GM20431 (cell line): ENCODE data around the gene SOX6.

Experiments used
- in situ Hi-C: fragments of 300-500 bp; cut with MseI, MboI; formaldehyde crosslinking; loops from one replicate; pipeline ENCODE4 v1.15.0; 2020; ENCODE audit warnings: low sequenced_read_pairs; ENCODE audit not compliant: unreplicated experiment

The SOX6 gene

GRCh38 chr11:16287630-16288280 is 68.6 kb downstream of the SOX6 start:
- in situ Hi-C loops = no loop called here

DNA sequence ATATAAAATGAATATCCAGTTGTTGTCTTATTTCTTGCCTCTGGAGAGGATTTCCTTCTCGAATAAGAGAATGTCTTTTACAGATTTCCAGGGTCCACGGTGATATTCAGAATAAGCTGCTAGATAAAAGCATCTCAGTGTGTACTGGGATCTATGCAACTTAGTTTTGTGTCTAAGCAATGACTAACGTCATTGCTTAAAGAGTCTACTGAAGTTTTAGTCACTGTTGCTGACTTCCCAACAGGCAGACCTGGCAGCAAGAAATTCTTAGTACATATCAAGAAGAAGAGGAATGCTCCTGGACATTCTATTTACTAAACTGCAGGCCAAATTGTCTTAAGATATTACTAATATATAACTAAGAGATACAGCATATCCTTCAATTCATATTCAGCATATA is 70.3 kb downstream of the SOX6 start:
- in situ Hi-C loops = no loop called here

DNA sequence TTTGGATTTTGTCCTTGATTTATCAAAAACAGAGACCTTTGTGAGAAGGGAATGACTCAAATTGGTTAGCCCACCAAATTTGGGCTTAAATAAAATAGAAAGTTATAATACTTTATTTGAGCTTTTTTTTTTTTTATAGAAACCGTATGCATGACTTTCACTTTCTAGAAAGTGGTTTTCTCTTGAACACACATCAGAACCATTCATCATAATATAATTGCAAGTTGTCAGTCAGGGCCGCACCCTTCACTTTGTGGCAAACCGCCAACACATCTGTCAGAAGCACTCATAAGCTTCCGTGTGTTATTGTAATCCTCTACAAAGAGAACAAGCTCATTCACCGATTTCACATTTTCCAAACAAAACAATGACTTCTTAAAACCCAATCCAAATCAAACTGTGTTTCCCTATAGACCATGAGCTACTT is 76.1 kb downstream of the SOX6 start:
- in situ Hi-C loops = no loop called here

DNA sequence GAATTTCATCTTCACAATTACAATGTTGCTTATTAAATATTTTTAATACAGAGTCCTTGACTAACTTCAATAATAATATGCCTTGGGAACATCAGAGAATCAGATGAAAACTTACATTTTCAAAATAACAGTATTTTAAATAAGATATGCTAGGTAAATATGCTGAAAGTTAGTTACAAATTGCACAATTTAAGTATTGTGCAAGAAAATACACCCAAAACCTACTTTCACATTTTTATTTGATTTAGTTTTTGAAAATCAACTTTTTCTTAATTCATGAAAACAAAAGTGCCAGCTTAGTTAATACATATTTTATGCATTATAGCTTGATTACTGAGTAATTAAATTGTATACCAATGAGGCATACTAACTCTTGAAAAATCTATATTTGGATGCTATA is 76.8 kb downstream of the SOX6 start:
- in situ Hi-C loops = no loop called here

GRCh38 chr11:16278979-16279378 is 77.4 kb downstream of the SOX6 start:
- in situ Hi-C loops = no loop called here

DNA sequence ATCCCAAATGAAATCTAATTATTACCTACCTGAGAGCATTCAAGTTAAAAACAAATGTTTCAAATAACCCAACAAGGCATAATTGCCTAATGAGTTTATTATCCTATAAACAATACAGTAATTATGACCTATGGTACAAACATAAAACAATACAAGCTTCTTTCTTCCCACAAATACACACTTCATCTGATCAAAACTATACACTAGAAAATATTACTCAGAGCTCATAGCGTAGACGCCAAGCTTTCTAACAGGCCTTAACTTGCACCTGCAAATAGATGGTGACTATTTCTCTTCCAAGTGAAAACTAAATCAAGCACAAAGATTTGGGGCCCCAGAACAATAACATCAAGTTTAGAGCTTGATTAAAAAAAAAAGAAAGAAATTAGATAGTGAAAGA is 78.1 kb downstream of the SOX6 start:
- in situ Hi-C loops = no loop called here

- in situ Hi-C loops = no loop called here
Measured at GRCh38 chr11:16276251-16276650, 80.1 kb downstream of the SOX6 start.

- in situ Hi-C loops = no loop called here
Measured at GRCh38 chr11:16271258-16271657, 85.1 kb downstream of the SOX6 start.

DNA sequence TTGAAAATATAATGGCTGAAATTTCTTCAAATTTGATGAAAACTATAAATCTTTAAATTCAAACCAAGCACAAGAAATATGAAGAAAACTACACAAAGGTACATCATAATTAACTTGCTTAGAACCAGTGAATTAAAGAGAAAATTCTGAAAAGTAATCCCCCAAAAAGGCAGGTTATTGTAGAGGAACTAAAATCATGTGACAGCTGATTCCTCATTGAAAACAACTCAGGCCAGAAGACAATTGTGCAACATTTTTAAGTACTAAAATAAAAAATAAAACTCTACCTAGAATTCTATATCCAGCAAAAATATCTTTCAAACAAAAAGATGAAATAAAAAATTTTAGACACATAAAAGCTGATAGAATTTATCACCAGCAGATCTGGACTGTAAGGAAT is 90.3 kb downstream of the SOX6 start:
- in situ Hi-C loops = no loop called here

DNA sequence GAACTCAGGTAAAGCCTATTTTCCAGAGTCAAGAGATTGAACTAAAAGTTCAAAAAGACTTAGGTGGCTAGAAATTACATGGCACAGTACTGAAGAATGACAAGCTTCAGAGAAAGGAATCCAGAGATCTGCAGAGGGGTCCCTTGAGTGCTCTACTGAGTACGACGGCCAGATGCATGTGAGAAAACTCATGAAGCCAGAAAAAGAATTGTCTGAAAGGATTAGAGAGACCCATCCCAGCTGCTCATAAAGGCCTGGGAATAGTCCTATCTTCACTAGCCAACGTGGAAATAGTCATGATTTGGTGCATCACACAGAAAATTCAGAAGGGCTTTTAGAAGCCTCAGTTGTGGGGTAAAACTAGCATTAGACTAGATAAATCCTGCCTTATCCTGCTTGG is 91.3 kb downstream of the SOX6 start:
- in situ Hi-C loops = no loop called here

GRCh38 chr11:16262645-16262955 is 93.7 kb downstream of the SOX6 start:
- in situ Hi-C loops = no loop called here

- in situ Hi-C loops = no loop called here
Measured at GRCh38 chr11:16261836-16262644, 94.3 kb downstream of the SOX6 start.

- in situ Hi-C loops = no loop called here
Measured at GRCh38 chr11:16252373-16252772, 104.0 kb downstream of the SOX6 start.

- in situ Hi-C loops = no loop called here
Measured at GRCh38 chr11:16248248-16248647, 108.1 kb downstream of the SOX6 start.

DNA sequence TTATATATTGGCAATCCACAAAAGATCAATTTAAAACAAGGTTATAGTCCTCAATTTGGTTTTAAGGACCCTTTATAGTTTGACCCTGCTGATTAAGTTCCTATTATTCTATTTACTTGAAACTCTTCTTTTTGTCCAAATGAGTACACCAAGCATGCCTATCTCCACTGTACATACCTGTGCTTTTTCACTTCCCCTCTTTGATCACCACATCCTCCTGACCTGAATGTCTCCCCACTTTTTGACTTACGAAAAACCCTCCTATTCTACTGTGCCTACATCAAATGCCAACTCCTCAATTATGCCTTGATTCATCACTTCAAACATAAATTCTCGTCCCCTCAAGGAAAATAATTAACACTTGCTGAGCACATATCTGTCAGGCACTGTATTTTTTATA is 113.5 kb downstream of the SOX6 start:
- in situ Hi-C loops = no loop called here

DNA sequence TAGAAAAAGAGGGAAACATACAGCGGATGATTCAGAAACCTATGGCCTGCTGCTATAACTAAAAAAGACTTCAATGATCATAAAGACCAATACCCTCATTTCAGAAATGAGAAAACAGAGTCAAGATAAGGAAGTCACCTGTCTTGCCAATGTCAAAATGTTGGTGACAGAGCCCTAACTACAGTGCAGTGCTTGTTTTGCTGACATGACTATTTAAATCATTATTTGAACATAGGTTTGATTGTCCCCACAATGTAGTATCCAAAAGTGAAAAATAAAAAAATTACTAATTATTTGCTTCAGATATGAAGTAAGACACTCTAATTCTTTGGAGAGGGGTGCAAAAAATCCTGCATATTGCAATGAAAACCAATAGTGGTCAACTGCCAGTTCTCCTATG is 115.7 kb downstream of the SOX6 start:
- in situ Hi-C loops = no loop called here

DNA sequence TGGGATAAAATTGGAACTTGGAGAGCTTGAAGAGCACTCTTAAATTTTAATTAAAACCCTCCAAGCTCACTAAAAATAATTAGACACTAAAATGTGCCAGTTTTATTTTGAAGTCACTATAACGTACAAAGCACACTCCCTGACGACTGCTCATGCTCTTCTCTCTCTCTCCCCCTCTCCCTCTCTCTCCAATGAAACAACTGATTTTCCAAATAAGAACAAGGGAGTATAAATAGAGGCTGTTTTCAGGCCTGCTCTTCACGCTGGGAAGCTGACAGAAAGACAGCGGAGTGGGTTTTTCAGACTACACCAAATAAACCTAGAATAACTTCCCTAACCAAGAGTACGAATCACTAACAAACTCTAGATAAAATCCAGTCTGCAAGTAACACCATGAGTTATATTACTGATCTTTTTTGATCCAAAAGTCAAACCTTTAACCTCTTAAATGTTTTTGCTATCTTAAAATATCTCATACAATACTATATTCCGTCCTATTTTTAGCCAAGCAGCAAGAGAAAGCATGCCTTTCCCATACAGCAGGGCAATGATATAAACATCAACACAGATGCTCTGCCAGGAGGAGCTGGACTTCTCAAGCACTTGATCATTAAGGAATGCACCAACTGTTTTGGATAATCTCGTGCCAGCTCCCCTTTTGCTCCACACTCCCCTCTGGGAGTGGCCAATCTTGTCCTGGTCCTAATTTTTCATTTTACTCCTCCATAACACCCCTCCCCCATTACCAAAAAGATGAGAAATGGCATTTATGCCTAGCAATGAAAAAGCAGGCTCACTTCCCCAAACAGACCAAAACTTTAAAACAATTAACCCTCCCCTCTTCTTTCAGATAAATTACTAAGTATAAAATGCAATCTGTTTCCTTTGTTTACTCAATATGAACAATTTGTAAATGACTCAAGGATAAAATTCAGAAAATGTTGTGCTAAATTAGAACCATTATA is 116.9 kb downstream of the SOX6 start:
- in situ Hi-C loops = no loop called here

DNA sequence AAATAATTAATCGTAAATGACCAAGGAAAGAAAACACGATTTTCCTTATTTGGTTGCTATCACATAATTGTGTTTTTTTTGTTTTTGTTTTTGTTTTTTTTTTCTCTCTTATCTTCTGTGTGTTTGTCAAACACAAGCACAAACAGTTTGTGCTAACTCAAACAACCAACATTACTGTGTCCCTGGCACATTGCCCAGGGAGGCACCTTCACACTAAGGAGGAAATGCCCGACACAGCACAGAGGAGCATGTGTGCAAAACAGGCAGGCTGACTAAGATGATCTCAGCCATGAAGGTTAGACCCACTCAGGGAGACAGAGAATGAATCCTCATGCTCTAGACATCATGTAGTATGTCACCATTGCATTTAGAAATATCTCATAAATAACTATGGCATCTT is 130.1 kb downstream of the SOX6 start:
- in situ Hi-C loops = no loop called here

DNA sequence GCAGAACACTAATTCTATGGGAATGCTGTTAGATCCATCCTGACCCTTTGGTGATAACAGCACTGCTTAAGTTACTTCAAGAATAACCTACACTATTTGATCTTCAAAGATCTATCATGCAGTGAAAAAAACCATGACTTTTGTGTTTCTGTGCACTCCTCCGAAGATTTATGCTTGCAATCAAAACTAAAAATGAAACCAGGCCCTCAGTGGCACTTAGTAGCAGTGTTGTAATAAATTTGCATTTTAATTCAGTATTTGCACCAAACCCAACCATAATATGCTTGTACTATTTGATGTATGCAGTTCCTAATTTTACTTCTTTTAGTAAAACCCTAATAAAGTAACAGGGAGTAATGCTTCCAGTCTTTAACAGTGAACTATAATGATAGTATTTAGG is 130.7 kb downstream of the SOX6 start:
- in situ Hi-C loops = no loop called here

GRCh38 chr11:16223558-16223957 is 132.8 kb downstream of the SOX6 start:
- in situ Hi-C loops = no loop called here

- in situ Hi-C loops = no loop called here
Measured at GRCh38 chr11:16217631-16218030, 138.7 kb downstream of the SOX6 start.
